ENCODE results near the gene PYDC1.
"Not testable (repeated sequence)": the region's sequence is repeated elsewhere in the genome, so short reads cannot be mapped to it uniquely, and the experiment has no call there.

Gene PYDC1

GRCh38 chr16:31221357-31222160 lies 4.6 kb upstream of the PYDC1 start:
- no peak for DNase-seq

- DNase-seq: no peak
Measured at GRCh38 chr16:31219154-31219741, 2.3 kb upstream of the PYDC1 start.

- no peak for DNase-seq
Measured at GRCh38 chr16:31217136-31217530, 198 bp upstream of the PYDC1 start.

GRCh38 chr16:31215287-31216162 lies 1.4 kb downstream of the PYDC1 start:
- DNase-seq: no peak

- DNase-seq: no peak
Measured at GRCh38 chr16:31214708-31215286, 2.1 kb downstream of the PYDC1 start.

GRCh38 chr16:31213877-31214707 lies 2.8 kb downstream of the PYDC1 start, which contains the start of gene TRIM72:
Gene TRIM72 (plus strand): TSS chr16:31214119. CDS start chr16:31214739, 620 bp downstream.
- DNase-seq: no peak

- DNase-seq: no peak
Measured at GRCh38 chr16:31213342-31213741, 3.6 kb downstream of the PYDC1 start.

- no peak for DNase-seq
Measured at GRCh38 chr16:31206776-31207175, 10.2 kb downstream of the PYDC1 start.

- DNase-seq: no peak
Measured at GRCh38 chr16:31204871-31205666, 11.9 kb downstream of the PYDC1 start.

GRCh38 chr16:31202414-31203375 lies 14.2 kb downstream of the PYDC1 start, which contains the start of gene PYCARD:
Gene PYCARD (minus strand): TSS chr16:31202760. CDS start chr16:31202690, 70 bp downstream.
- no peak for DNase-seq

- no peak for DNase-seq
Measured at GRCh38 chr16:31201582-31202413, 15.1 kb downstream of the PYDC1 start.

- no peak for DNase-seq
Measured at GRCh38 chr16:31200821-31201568, 15.9 kb downstream of the PYDC1 start.

- not testable (repeated sequence) for DNase-seq
Measured at GRCh38 chr16:31200111-31200510, 16.8 kb downstream of the PYDC1 start.

- DNase-seq: no peak
Measured at GRCh38 chr16:31199430-31200041, 17.4 kb downstream of the PYDC1 start.

GRCh38 chr16:31198207-31198882 lies 18.6 kb downstream of the PYDC1 start:
- DNase-seq: no peak

- no peak for DNase-seq
Measured at GRCh38 chr16:31196324-31197088, 20.4 kb downstream of the PYDC1 start.

All from activated CD4-positive, alpha-beta T cell treated with anti-CD3 and anti-CD28 coated beads for 1 hour (primary cell).